ENCODE results near the gene SLC5A1. TPM values are rescaled to one million over a fixed set of nuclear protein-coding genes. Genes with fewer than 3 reads are reported as not detected.

SLC5A1 gene
- total RNA-seq: 10 to 100 TPM; 23.4 to 47.9 TPM

GRCh38 chr22:32042924-32043323 is at the start of gene SLC5A1:
Gene SLC5A1, plus strand, starts transcription at chr22:32043261. Its CDS starts 21 bp downstream, at chr22:32043282.
- peak within 1 kb of the TSS; percentile 43 for H3K4me3 ChIP-seq
- TF ChIP-seq, protein P1, sequence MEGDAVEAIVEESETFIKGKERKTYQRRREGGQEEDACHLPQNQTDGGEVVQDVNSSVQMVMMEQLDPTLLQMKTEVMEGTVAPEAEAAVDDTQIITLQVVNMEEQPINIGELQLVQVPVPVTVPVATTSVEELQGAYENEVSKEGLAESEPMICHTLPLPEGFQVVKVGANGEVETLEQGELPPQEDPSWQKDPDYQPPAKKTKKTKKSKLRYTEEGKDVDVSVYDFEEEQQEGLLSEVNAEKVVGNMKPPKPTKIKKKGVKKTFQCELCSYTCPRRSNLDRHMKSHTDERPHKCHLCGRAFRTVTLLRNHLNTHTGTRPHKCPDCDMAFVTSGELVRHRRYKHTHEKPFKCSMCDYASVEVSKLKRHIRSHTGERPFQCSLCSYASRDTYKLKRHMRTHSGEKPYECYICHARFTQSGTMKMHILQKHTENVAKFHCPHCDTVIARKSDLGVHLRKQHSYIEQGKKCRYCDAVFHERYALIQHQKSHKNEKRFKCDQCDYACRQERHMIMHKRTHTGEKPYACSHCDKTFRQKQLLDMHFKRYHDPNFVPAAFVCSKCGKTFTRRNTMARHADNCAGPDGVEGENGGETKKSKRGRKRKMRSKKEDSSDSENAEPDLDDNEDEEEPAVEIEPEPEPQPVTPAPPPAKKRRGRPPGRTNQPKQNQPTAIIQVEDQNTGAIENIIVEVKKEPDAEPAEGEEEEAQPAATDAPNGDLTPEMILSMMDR (IDR thresholded peaks at IDR 0.05): no peak
- DNase-seq: peak; percentile 91
- no peaks in the 10 kb centered on the region for H3K9me3 ChIP-seq
- H3K27ac ChIP-seq: peak within 1 kb of the TSS; percentile 73
- no peaks in the 10 kb centered on the region for H3K27me3 ChIP-seq
- intact Hi-C loops (cut with DNase I): no loop called here
- H3K4me1 ChIP-seq: no peaks in the 10 kb centered on the region
- H3K9ac ChIP-seq (ENCODE audit: low read depth in 2 of 2, low read length in 2 of 2): peak within 1 kb of the TSS; percentile 54 to 78
- no peaks in the 10 kb centered on the region for H3K36me3 ChIP-seq

DNA sequence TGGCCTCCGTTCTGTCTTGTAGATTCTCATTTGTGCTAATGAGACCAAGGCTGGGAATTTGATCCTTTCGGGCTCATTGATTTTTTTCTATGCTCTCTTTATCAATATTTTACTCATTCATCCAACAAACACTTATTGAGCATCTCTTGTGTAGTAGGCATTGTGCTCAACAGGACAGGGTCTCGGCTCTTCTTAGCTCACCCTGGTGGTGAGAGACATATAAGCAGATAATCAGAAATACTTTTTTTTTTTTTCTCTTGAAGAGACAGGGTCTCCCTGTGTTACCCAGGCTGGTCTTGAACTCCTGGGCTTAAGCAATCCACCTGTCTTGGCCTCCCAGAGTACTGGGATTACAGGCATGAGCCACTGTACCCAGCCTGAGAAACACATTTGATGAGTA is 48.0 kb upstream of the SLC5A1 start:
- Histone ChIP-seq H3K4me3 (no peak overlapping the region), H3K27ac (no peak overlapping the region), H3K4me1 (no peaks in the 10 kb centered on the region), H3K9me3 (no peaks in the 10 kb centered on the region), H3K9ac (ENCODE audit: low read depth in 2 of 2, low read length in 2 of 2) (no peak overlapping the region), H3K36me3 (no peaks in the 10 kb centered on the region), H3K27me3 (no peaks in the 10 kb centered on the region)
- intact Hi-C loops (cut with DNase I): no loop called here
- no peak for DNase-seq
- TF ChIP-seq, protein P1 (IDR thresholded peaks at IDR 0.05): no peak

- Histone ChIP-seq H3K4me3 (no peak overlapping the region), H3K27me3 (no peaks in the 10 kb centered on the region), H3K4me1 (no peaks in the 10 kb centered on the region), H3K9ac (ENCODE audit: low read depth in 2 of 2, low read length in 2 of 2) (no peak overlapping the region), H3K27ac (no peak overlapping the region), H3K9me3 (no peaks in the 10 kb centered on the region), H3K36me3 (no peaks in the 10 kb centered on the region)
- intact Hi-C loops (cut with DNase I): no loop called here
- TF ChIP-seq, protein P1 (IDR thresholded peaks at IDR 0.05): no peak
- DNase-seq: no peak
Observed at GRCh38 chr22:31995807-31996206, 47.3 kb upstream of the SLC5A1 start.

- Histone ChIP-seq H3K36me3 (no peaks in the 10 kb centered on the region), H3K27ac (no peak overlapping the region), H3K4me3 (no peak overlapping the region), H3K9ac (ENCODE audit: low read depth in 2 of 2, low read length in 2 of 2) (no peak overlapping the region), H3K4me1 (no peaks in the 10 kb centered on the region), H3K9me3 (no peaks in the 10 kb centered on the region), H3K27me3 (no peaks in the 10 kb centered on the region)
- intact Hi-C loops (cut with DNase I): no loop called here
- DNase-seq: no peak
- TF ChIP-seq, protein P1 (IDR thresholded peaks at IDR 0.05): no peak
Observed at GRCh38 chr22:31998784-31999385, 44.2 kb upstream of the SLC5A1 start.

DNA sequence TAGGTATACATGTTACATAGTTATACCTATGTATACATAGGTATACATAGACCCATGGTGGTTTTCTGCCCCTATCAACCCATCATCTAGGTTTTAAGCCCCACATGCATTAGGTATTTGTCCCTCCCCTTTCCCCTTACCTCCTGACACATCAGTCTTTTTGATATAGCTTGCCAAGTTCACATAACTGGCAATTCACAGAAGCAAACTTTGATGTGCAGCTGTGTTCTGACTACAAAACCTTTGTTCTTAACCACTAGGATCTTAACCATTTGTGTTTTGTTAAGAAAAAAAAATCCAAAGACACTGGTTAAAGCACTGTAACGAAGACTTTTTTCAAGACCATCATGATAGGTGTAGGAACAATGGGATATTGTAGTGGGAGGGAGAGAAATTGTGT is 42.9 kb upstream of the SLC5A1 start:
- no peaks in the 10 kb centered on the region for H3K36me3 ChIP-seq
- intact Hi-C loops (cut with DNase I): no loop called here
- no peaks in the 10 kb centered on the region for H3K9me3 ChIP-seq
- H3K27me3 ChIP-seq: no peaks in the 10 kb centered on the region
- H3K4me1 ChIP-seq: no peaks in the 10 kb centered on the region
- no peak for DNase-seq
- no peak overlapping the region for H3K4me3 ChIP-seq
- no peak overlapping the region for H3K9ac ChIP-seq (ENCODE audit: low read depth in 2 of 2, low read length in 2 of 2)
- TF ChIP-seq, protein P1 (IDR thresholded peaks at IDR 0.05): no peak
- no peak overlapping the region for H3K27ac ChIP-seq
